Fibroblast of gingiva (primary cell): Measurements from ENCODE around the gene SLC35F4.

Experiments used
- DNase-seq: peaks from one replicate; pipeline ENCODE4 v3.0.0-alpha.2; 2011; ENCODE audit warnings: low read depth

Gene SLC35F4

GRCh38 chr14:57519043-57519442 is 346.8 kb downstream of the SLC35F4 start:
- no peak for DNase-seq
